Suprapubic skin (tissue), 4 donors: ENCODE measurements around the gene PLAGL2.

Source experiments
- CTCF ChIP-seq, 2 donors: fragments of 200-600 bp in 1 of 2; fragments of 450-650 bp in 1 of 2; sonication (generic) in 1 of 2; IDR thresholded peaks; one replicate each; pipeline ENCODE4 v1.5.1; 2016 to 2019; ENCODE audit warnings: antibody characterized with exemption in 2 of 2, mild to moderate bottlenecking in 1 of 2, moderate library complexity in 1 of 2
- EP300 ChIP-seq: sonication (generic); formaldehyde crosslinking; IDR thresholded peaks from one replicate; pipeline ENCODE4 v1.6.1; 2017; ENCODE audit warnings: antibody characterized with exemption
- POLR2AphosphoS5 ChIP-seq, 3 donors: sonication (generic); formaldehyde crosslinking; IDR thresholded peaks; one replicate each; pipeline ENCODE4 v1.6.1; 2017; ENCODE audit warnings: antibody characterized with exemption in 3 of 3

GRCh38 chr20:32195581-32195980 lies 12.0 kb downstream of the PLAGL2 start:
- TF ChIP-seq CTCF (IDR thresholded peaks at IDR 0.05) (no peak), POLR2AphosphoS5 (IDR thresholded peaks at IDR 0.05) (no peak), EP300 (no peak)
